DOHH2 (cell line): ENCODE results near the gene SKIL.

ENCODE experiments used
- H3F3A ChIP-seq: fragments of 200-600 bp; sonication (generic), shearing (Covaris generic); 2 replicates; pipeline ENCODE4 v1.6.0; 2016; ENCODE audit warnings: antibody characterized with exemption, mild to moderate bottlenecking; ENCODE audit not compliant: control insufficient read depth, insufficient read depth
- H3K27ac ChIP-seq: fragments of 200-600 bp; sonication (generic); 2 replicates; pipeline ENCODE4 v1.5.1; 2014; ENCODE audit warnings: low read depth, mild to moderate bottlenecking, low read length, moderate library complexity
- H3K27me3 ChIP-seq: fragments of 200-600 bp; sonication (generic); 2 replicates; pipeline ENCODE4 v1.6.1; 2014; ENCODE audit warnings: mild to moderate bottlenecking, low read length, mixed read lengths; ENCODE audit not compliant: control insufficient read depth
- H3K36me3 ChIP-seq: fragments of 200-600 bp; sonication (generic); 2 replicates; pipeline ENCODE4 v1.6.1; 2014; ENCODE audit warnings: mild to moderate bottlenecking, low read length, moderate library complexity, mixed read lengths; ENCODE audit not compliant: control insufficient read depth
- H3K4me1 ChIP-seq: fragments of 200-600 bp; sonication (generic); 2 replicates; pipeline ENCODE4 v1.6.1; 2014; ENCODE audit warnings: mild to moderate bottlenecking, low read length, mixed read lengths; ENCODE audit not compliant: control insufficient read depth
- H3K4me2 ChIP-seq: fragments of 200-600 bp; sonication (generic); 2 replicates; pipeline ENCODE4 v1.6.0; 2014; ENCODE audit warnings: mild to moderate bottlenecking, low read length, moderate library complexity
- H3K4me3 ChIP-seq: fragments of 200-600 bp; sonication (generic); 2 replicates; pipeline ENCODE4 v1.5.1; 2014; ENCODE audit warnings: mild to moderate bottlenecking, low read length, mixed read lengths
- H3K79me2 ChIP-seq: fragments of 200-600 bp; sonication (generic); 2 replicates; pipeline ENCODE4 v1.6.1; 2014; ENCODE audit warnings: mild to moderate bottlenecking, low read length, mixed read lengths; ENCODE audit not compliant: control insufficient read depth
- H3K9me2 ChIP-seq: fragments of 200-600 bp; sonication (generic); replicated peaks from 2 replicates; pipeline ENCODE4 v1.6.1; 2014; ENCODE audit warnings: mild to moderate bottlenecking, low read length, mixed read lengths; ENCODE audit not compliant: control insufficient read depth
- H3K9me3 ChIP-seq: fragments of 200-600 bp; sonication (generic); 2 replicates; pipeline ENCODE4 v1.6.1; 2014; ENCODE audit warnings: antibody characterized with exemption, low read length, mixed read lengths; ENCODE audit not compliant: control insufficient read depth, insufficient read depth
- H4K20me1 ChIP-seq: fragments of 200-600 bp; sonication (generic); 2 replicates; pipeline ENCODE4 v1.6.0; 2014; ENCODE audit warnings: low read depth, mild to moderate bottlenecking, antibody characterized with exemption, low read length, moderate library complexity; ENCODE audit not compliant: control insufficient read depth, insufficient read depth
- CTCF ChIP-seq: fragments of 200-600 bp; sonication (generic); IDR thresholded peaks from one replicate; pipeline ENCODE4 v1.5.1; 2014; ENCODE audit warnings: antibody characterized with exemption, mild to moderate bottlenecking, low read depth, low read length; ENCODE audit not compliant: poor library complexity, severe bottlenecking
- EZH2phosphoT487 ChIP-seq: fragments of 200-600 bp; sonication (generic); IDR thresholded peaks from 2 replicates; pipeline ENCODE4 v1.6.1; 2017; ENCODE audit warnings: borderline replicate concordance, mild to moderate bottlenecking, antibody characterized with exemption, low read length, moderate library complexity, mixed read lengths

Gene SKIL

GRCh38 chr3:170421758-170422157 is 64.2 kb downstream of the SKIL start:
- Histone ChIP-seq H3K36me3 (no peaks in the 10 kb centered on the region), H3F3A (no peaks in the 10 kb centered on the region), H3K4me3 (no peak overlapping the region), H4K20me1 (no peaks in the 10 kb centered on the region), H3K27me3 (no peaks in the 10 kb centered on the region), H3K4me1 (no peaks in the 10 kb centered on the region), H3K9me2 (no peaks in the 10 kb centered on the region), H3K79me2 (no peaks in the 10 kb centered on the region), H3K9me3 (no peaks in the 10 kb centered on the region), H3K27ac (no peak overlapping the region), H3K4me2 (no peak overlapping the region)
- TF ChIP-seq EZH2phosphoT487, result no peak
- no peak for TF ChIP-seq CTCF

- Histone ChIP-seq H3K4me3 (no peak overlapping the region), H3K4me2 (no peak overlapping the region), H3F3A (no peaks in the 10 kb centered on the region), H4K20me1 (no peaks in the 10 kb centered on the region), H3K9me3 (no peaks in the 10 kb centered on the region), H3K27ac (no peak overlapping the region), H3K79me2 (no peaks in the 10 kb centered on the region), H3K27me3 (no peaks in the 10 kb centered on the region), H3K36me3 (no peaks in the 10 kb centered on the region), H3K9me2 (no peaks in the 10 kb centered on the region), H3K4me1 (no peaks in the 10 kb centered on the region)
- TF ChIP-seq CTCF (no peak), EZH2phosphoT487 (no peak)
Observed at GRCh38 chr3:170423001-170423615, 65.6 kb downstream of the SKIL start.

GRCh38 chr3:170424879-170425278 is 67.4 kb downstream of the SKIL start:
- H3K27ac ChIP-seq, result no peak overlapping the region
- no peak for TF ChIP-seq EZH2phosphoT487
- TF ChIP-seq CTCF, result no peak
- H3F3A ChIP-seq, result no peaks in the 10 kb centered on the region
- peaks cover under 1% of the 10 kb centered on the region; the same call in 1 of the 2 replicates for H3K27me3 ChIP-seq
- no peaks in the 10 kb centered on the region for H3K36me3 ChIP-seq
- no peaks in the 10 kb centered on the region for H3K4me1 ChIP-seq
- no peaks in the 10 kb centered on the region for H3K9me2 ChIP-seq
- no peaks in the 10 kb centered on the region for H4K20me1 ChIP-seq
- no peak overlapping the region for H3K4me3 ChIP-seq
- no peak overlapping the region for H3K4me2 ChIP-seq
- H3K79me2 ChIP-seq, result no peaks in the 10 kb centered on the region
- H3K9me3 ChIP-seq, result no peaks in the 10 kb centered on the region
